Right lobe of liver (tissue), 6 donors: ENCODE results near the gene KLRC2. TPM values are rescaled to one million over a fixed set of nuclear protein-coding genes. Genes with fewer than 3 reads are reported as not detected.

ENCODE experiments used
- ATAC-seq, 4 donors: fragments of 200-7000 bp; cut with Tn5 transposase; one replicate each; pipeline ENCODE4 v1.9.1; 2020; ENCODE audit warnings: mild to moderate bottlenecking in 4 of 4, moderate library complexity in 4 of 4
- DNase-seq, 3 donors: peaks; one replicate each; pipeline ENCODE4 v3.0.0-alpha.2; 2020
- H3K27ac ChIP-seq, 3 donors: fragments of 200-600 bp; one replicate each; pipeline ENCODE4 v1.8.0; 2022
- H3K27me3 ChIP-seq, 2 donors: fragments of 200-600 bp; one replicate each; pipeline ENCODE4 v1.8.0; 2022
- H3K36me3 ChIP-seq, 4 donors: fragments of 200-600 bp; sonication (generic) in 1 of 4; one replicate each; pipeline versions ENCODE4 v1.5.1 to v1.8.0; 2017 to 2022; ENCODE audit warnings: control low read depth in 1 of 4
- H3K4me1 ChIP-seq, 4 donors: fragments of 200-600 bp; sonication (generic) in 1 of 4; one replicate each; pipeline versions ENCODE4 v1.5.1 to v1.8.0; 2017 to 2022; ENCODE audit warnings: control low read depth in 1 of 4
- H3K4me3 ChIP-seq, 3 donors: fragments of 200-600 bp; one replicate each; pipeline ENCODE4 v1.8.0; 2022
- H3K9me3 ChIP-seq, 4 donors: fragments of 200-600 bp; sonication (generic) in 1 of 4; one replicate each; pipeline versions ENCODE4 v1.5.1 to v1.8.0; 2017 to 2022; ENCODE audit warnings: control low read depth in 1 of 4
- CTCF ChIP-seq, 4 donors: fragments of 200-600 bp in 3 of 4; fragments of 450-650 bp in 1 of 4; IDR thresholded peaks; one replicate each; pipeline versions ENCODE4 v1.5.1 to v1.8.0; 2016 to 2022; ENCODE audit warnings: antibody characterized with exemption in 4 of 4, mild to moderate bottlenecking in 2 of 4
- POLR2A ChIP-seq: fragments of 450-650 bp; IDR thresholded peaks from one replicate; pipeline ENCODE4 v1.6.1; 2017; ENCODE audit warnings: antibody characterized with exemption, mild to moderate bottlenecking
- whole genome bisulfite sequencing: methylation state at CpG from one replicate; pipeline ENCODE4 v1.1.6; 2018; ENCODE audit warnings: low coverage, low lambda C conversion rate; ENCODE audit not compliant: insufficient coverage; ENCODE audit errors: missing lambda C conversion rate; 5-methylcytosine and 5-hydroxymethylcytosine counted together
- intact Hi-C, 2 donors: fragments of 100-400 bp; cut with DNase I; formaldehyde crosslinking; loops; one replicate each; pipeline versions ENCODE4 v1.11.2 to v1.14.1; 2022
- total RNA-seq, 6 experiments: library from RNA; depleted of rRNA in 2 of 6; stranded (reverse); fragments of >200 nt in 2 of 6; fragmentation: NEBNext Ultra II Directional in 3 of 6; extraction: Animal tissue kit (Norgen Biotek cat#: 25700) in 3 of 6; gene quantifications; one replicate each; pipeline versions ENCODE4 v1.1.0 to v1.2.4, GENCODE V29; 2016 to 2023
- donor health status: DM: no; HTN: yes; CAD: no.
- donor health status: DM: no; HTN: no; CAD: no.
- donor health status: DM: no; HTN: no; CAD: no.
- donor health status: DM: no; HTN: yes; CAD: no.
- donor health status: DM: no; HTN: yes; CAD: no.

KLRC2 gene
- total RNA-seq, 6 experiments from 2014 or later = 0.31 to 0.68 (median 0.48) TPM; not detected in 2

- intact Hi-C loops = no loop called here
- TF ChIP-seq CTCF (IDR thresholded peaks at IDR 0.05) = no peak
- TF ChIP-seq POLR2A = no peak
- no peak for ATAC-seq
- H3K4me3 ChIP-seq = no peak overlapping the region
- no peaks in the 10 kb centered on the region for H3K4me1 ChIP-seq
- H3K36me3 ChIP-seq = no peaks in the 10 kb centered on the region
- no peaks in the 10 kb centered on the region for H3K27me3 ChIP-seq
- H3K27ac ChIP-seq = no peak overlapping the region
- H3K9me3 ChIP-seq = no peaks in the 10 kb centered on the region
- 27% methylated on average over 1 of the region's 1 CpG for WGBS
- no peak for DNase-seq
These were observed 49.0 kb downstream of the KLRC2 start for GRCh38 chr12:10386857-10387256.

GRCh38 chr12:10385166-10385613 lies 50.6 kb downstream of the KLRC2 start:
- no peak for ATAC-seq
- Histone ChIP-seq H3K4me3 (no peak overlapping the region), H3K36me3 (no peaks in the 10 kb centered on the region), H3K27ac (no peak overlapping the region), H3K9me3 (no peaks in the 10 kb centered on the region), H3K27me3 (no peaks in the 10 kb centered on the region), H3K4me1 (no peaks in the 10 kb centered on the region)
- no peak for DNase-seq
- TF ChIP-seq POLR2A (no peak), CTCF (IDR thresholded peaks at IDR 0.05) (no peak)
- WGBS = 42% methylated on average over 2 of the region's 2 CpGs
- intact Hi-C loops = no loop called here

- Histone ChIP-seq H3K36me3 (no peaks in the 10 kb centered on the region), H3K27ac (no peak overlapping the region), H3K4me3 (no peak overlapping the region), H3K4me1 (no peaks in the 10 kb centered on the region), H3K9me3 (no peaks in the 10 kb centered on the region), H3K27me3 (no peaks in the 10 kb centered on the region)
- no peak for DNase-seq
- 70% methylated on average over 3 of the region's 3 CpGs for WGBS
- intact Hi-C loops = no loop called here
- no peak for TF ChIP-seq CTCF (IDR thresholded peaks at IDR 0.05)
- TF ChIP-seq POLR2A = no peak
- no peak for ATAC-seq
These were observed 51.6 kb downstream of the KLRC2 start for GRCh38 chr12:10384191-10384590.

GRCh38 chr12:10381928-10382628 lies 53.7 kb downstream of the KLRC2 start:
- WGBS = 77% methylated on average over 3 of the region's 4 CpGs
- Histone ChIP-seq H3K27me3 (no peaks in the 10 kb centered on the region), H3K9me3 (no peaks in the 10 kb centered on the region), H3K36me3 (no peaks in the 10 kb centered on the region), H3K27ac (no peak overlapping the region), H3K4me3 (no peak overlapping the region), H3K4me1 (no peaks in the 10 kb centered on the region)
- DNase-seq (no peak), ATAC-seq (no peak)
- TF ChIP-seq POLR2A (no peak), CTCF (IDR thresholded peaks at IDR 0.05) (no peak)
- intact Hi-C loops = no loop called here

Other genes starting within 250 kb of the KLRC2 start
- 100 to 1,000 TPM in 1 of 6 experiments, 10 to 100 TPM in 5; 59.5 to 123 (median 83.4) TPM for gene GABARAPL1, start 223.1 kb downstream of the KLRC2 start, total RNA-seq
- 1 to 10 TPM in 3 of 6 experiments, under 1 TPM in 3; 0.68 to 2.3 (median 1.1) TPM for gene KLRD1, start 128.1 kb downstream of the KLRC2 start, total RNA-seq
- gene KLRK1, start 46.0 kb downstream of the KLRC2 start, total RNA-seq = 1 to 10 TPM in 3 of 6 experiments, under 1 TPM in 3; 0.24 to 1.5 (median 1.0) TPM
- gene KLRC4, start 26.3 kb downstream of the KLRC2 start, total RNA-seq = under 1 TPM in 1 of 6 experiments, not detected in 5; 0.39 TPM
- not detected for gene KLRC3, start 15.4 kb downstream of the KLRC2 start, total RNA-seq
- gene KLRC1, start 17.4 kb upstream of the KLRC2 start, total RNA-seq = under 1 TPM in 4 of 6 experiments, not detected in 2; 0.20 to 0.61 (median 0.28) TPM
- 1 to 10 TPM in 1 of 6 experiments, under 1 TPM in 3, not detected in 2; 0.19 to 1.4 (median 0.24) TPM for gene EIF2S3B, start 69.9 kb upstream of the KLRC2 start, total RNA-seq
- gene MAGOHB, start 177.6 kb upstream of the KLRC2 start, total RNA-seq = 10 to 100 TPM in 1 of 6 experiments, 1 to 10 TPM in 5; 6.6 to 11.8 (median 9.6) TPM
- gene STYK1, start 238.0 kb upstream of the KLRC2 start, total RNA-seq = not detected